Thyroid gland (tissue), 4 donors: ENCODE measurements around the gene RNF141.

Experiments
- CTCF ChIP-seq, 6 experiments: fragments of 200-600 bp in 3 of 6; fragments of 450-650 bp in 3 of 6; sonication (generic) in 3 of 6; IDR thresholded peaks; one replicate each; pipeline ENCODE4 v1.5.1; 2016 to 2019; ENCODE audit warnings: antibody characterized with exemption in 6 of 6, mild to moderate bottlenecking in 2 of 6, inconsistent platforms in 1 of 6, moderate library complexity in 1 of 6
- POLR2A ChIP-seq, 2 donors: fragments of 450-650 bp; IDR thresholded peaks; one replicate each; pipeline ENCODE4 v1.6.1; 2017; ENCODE audit warnings: antibody characterized with exemption in 2 of 2, mild to moderate bottlenecking in 2 of 2, moderate library complexity in 1 of 2

GRCh38 chr11:10490398-10491241 is 50.4 kb downstream of the RNF141 start:
- TF ChIP-seq CTCF (IDR thresholded peaks at IDR 0.05), result no peak
- no peak for TF ChIP-seq POLR2A (IDR thresholded peaks at IDR 0.05)
